ENCODE results near the gene AQP5.
A peak's percentile ranks its signal among the peaks of the same experiment; 100 is the strongest.
"Not testable (repeated sequence)": the region's sequence is repeated elsewhere in the genome, so short reads cannot be mapped to it uniquely, and the experiment has no call there.

AQP5 gene

DNA sequence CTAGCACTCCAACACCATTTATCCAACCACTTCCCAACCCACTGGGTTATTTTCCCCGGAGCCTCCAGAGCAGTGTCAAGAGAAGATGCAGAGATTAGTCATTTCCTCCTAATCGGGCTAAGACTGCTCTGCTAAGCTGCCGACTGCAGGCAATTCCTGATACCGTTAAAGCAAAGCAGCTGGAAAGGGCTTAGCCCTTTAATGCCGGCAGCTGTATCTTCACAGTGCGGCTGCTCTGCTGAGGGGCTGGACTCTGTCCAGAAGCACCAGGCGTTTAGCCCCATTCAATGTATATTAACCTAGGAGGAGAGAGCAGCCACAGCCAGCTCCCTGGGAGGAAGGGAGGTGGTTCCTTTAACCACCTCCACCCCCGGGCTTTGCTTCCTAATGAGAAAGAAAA lies 22.2 kb downstream of the AQP5 start:
- DNase-seq: peak; percentile 36

DNA sequence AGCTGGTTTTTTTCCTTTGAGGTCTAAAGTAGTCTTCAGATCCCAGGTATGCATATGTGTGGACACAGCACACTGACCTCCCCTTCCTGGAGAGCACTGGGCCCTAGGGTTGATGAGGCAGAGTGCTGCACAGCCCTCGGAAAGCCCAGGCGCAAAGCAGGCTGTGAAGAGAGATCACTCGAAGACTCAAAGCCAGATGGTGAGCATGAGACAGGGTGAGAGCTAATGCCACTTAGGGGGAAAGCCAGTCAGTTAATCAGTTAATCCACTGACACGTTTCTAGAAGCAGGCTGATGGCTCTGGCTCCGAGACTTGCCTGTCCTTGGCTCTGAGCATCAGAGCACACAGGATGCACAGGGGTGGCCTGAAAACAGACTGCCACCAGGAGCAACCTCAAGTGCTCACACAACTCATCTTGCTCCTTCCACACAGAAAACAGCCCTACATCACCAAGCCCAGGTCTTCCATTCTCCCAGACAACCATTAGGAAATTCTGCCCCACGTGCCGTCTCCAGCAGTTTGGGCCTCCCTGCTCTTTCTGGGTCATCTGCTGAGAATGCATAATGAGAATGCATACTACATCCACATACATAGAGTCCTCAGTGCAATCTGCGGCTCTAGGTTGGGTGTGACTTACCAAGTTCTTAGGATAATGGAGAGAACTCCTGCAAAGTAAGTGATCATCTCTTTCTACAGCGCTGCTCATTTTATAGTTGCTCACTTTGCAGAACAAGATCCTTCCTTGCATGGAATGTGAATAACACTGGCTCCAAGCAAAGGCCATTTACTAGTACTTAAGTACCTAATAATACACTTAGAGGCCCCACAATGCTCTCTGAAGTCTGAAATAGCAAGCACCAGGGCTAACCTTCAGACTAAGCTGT lies 23.0 kb downstream of the AQP5 start:
- DNase-seq: no peak

DNA sequence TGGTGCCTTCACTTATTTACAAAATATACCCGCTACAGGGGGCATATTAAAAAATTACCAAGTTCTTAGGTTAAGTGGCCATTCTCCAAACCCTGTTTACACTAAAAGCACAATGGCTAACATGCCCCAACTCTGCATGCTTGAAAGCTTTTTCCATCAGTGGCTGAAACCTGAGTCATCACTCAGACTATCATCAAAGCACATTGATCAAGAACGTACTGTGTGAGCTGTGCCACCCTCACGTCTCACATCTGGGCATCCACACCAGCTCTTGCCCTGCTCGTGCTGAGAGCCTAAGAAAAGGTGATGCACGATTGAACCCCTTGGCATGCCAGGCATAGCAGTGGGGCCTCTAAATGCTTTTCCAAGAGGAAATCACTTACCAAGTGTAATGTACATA lies 24.3 kb downstream of the AQP5 start:
- no peak for DNase-seq

GRCh38 chr12:49986476-49986875 lies 24.8 kb downstream of the AQP5 start:
- not testable (repeated sequence) for DNase-seq

- no peak for DNase-seq
Measured at GRCh38 chr12:49987625-49988303, 26.1 kb downstream of the AQP5 start.

- not testable (repeated sequence) for DNase-seq
Measured at GRCh38 chr12:49989400-49989799, 27.7 kb downstream of the AQP5 start.

- no peak for DNase-seq
Measured at GRCh38 chr12:49990273-49990672, 28.6 kb downstream of the AQP5 start.

- no peak for DNase-seq
Measured at GRCh38 chr12:49998453-49998852, 36.8 kb downstream of the AQP5 start.

DNA sequence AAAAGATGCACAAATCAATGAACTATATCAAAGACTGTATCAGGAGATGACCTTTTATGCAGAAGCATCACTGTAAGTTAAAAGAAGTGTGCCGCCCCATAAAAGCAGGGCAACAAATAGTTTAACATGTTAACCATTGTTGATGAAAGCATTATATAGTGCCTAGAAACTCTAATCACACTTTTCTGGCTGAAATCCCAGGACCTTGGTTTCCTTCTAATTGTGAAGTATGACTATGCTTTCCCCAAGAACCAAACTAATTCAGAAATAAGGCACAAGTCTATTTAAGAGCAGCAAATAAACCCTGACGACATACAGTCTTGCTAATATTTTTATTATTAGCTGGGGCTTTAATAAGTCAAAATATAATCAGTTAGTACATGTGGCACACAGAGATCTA lies 41.9 kb downstream of the AQP5 start:
- no peak for DNase-seq

GRCh38 chr12:50004696-50005095 lies 43.0 kb downstream of the AQP5 start:
- no peak for DNase-seq

DNA sequence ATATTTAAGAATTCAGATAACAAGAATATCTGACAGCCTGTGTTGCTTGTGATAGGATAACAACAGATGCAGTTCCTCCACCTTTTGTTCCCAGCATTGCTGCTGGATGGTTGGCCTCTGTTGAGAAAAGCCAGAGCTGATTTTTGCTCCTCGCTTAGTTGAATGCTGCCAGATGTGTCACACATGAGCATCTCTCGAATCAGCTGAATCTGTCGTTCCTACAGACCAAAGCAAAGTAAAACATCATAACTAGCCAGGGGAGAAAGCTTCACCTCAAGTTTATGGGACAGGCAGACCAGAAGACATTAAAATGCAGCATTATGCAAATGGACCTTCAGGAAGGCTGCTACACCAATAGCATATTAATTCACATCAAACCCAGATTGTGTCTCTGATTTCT lies 43.5 kb downstream of the AQP5 start:
- no peak for DNase-seq

- DNase-seq: no peak
Measured at GRCh38 chr12:50006280-50006679, 44.6 kb downstream of the AQP5 start.

DNA sequence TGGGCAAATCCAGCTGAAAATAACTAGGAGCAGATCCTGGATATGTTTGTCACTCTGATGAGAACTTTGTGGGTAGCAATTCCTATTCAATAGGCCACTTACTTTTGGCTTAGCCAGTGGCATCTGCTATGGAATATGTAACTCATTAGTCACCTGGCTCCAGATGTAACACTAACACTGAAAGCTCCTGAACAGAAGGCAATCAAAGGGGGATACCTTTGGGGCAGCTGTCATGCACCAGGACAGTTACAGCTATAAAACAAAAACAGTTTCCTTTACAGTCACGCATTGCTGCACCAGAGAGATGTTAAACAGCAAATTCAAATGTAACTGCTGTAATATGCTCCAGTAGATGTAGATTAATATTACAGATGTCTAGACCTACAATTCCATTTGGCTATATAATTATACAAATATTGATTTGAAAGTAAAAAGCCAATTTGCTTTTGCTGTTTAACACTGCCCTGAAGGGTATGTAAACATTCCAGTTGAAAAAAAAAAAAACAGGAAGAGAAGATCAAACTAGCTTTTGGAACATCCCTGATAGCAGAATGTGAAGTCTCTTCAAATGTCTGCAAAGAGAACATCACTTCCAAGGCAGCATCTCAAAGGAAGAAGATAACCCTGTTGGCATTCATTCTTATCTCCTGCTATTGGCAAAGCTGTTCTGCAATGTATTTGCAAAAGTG lies 45.2 kb downstream of the AQP5 start:
- DNase-seq: peak; percentile 25

DNA sequence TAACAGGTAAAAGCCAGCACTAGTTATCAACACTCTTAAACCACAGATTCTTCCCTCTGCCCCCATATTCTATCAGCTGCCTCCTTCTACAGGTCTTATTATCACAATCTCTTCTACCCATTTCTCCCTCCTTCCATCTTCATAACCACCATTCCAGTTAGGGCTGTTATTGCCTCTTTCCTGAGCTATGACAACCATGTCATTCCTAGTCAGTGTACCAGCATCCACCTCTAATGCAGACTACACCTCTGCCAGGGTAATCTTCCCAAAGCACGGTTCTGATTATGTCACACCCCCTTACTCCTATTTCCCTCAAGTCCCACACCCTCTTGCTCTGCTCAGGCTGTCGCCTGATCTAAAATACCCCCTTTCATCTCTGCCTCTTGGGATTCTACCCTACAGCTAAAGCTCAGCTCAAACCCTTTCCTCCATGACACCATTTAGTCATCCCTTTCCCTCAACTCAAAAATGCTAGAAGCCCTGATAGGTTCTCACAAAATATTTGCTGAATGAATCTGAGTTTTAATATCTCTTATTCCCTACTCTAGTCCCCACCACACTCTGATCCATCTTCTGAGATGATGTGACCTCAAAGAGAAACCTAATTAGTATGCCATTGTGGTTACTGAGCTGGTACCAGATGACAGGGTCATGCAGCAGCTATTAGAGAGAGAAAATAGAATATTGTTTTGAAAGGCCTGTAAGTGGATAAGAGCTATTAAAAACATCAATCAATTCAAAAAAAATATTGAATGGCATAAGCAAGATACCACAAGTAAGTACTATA lies 51.9 kb downstream of the AQP5 start:
- DNase-seq: no peak

DNA sequence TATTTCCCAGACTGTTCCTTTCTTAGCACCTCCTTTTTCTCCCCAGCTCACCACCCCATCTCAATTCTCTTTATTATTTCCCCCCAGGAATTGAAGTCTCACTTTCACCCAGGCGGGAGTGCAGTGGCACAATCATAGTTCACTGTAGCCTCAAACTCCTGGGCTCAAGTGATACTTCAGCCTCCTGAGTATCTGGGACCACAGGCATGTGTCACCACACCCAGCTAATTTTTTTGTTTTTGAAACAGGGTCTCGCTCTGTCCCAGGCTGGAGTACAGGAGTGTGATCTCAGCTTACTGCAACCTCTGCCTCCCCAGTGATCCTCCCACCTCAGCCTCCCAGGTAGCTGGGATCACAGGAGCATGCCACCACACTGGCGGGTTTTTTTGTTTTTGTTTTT lies 52.7 kb downstream of the AQP5 start:
- DNase-seq: no peak
